MCF 10A (cell line): ENCODE measurements around the gene P2RY8. TPM values are rescaled to one million over a fixed set of nuclear protein-coding genes. Genes with fewer than 3 reads are reported as not detected.
"Not testable (repeated sequence)": the region's sequence is repeated elsewhere in the genome, so short reads cannot be mapped to it uniquely, and the experiment has no call there.

Experiments used
- BruUV-seq: library from RNA; stranded (reverse); fragments of 400-500 nt; replicated peaks from 2 replicates; lab custom pipeline; 2021; lab: Mats Ljungman, UMichigan
- CTCF ChIA-PET: fragments of 300-600 bp; sonication (Branson Sonifier 250); formaldehyde crosslinking; extraction: SDS; loops from one replicate; lab custom pipeline; 2021; ENCODE audit warnings: antibody characterized with exemption, inconsistent platforms; lab: Yijun Ruan, JAX
- POLR2A ChIA-PET: fragments of 300-600, 350-650 bp; sonication (Branson Sonifier 250); formaldehyde crosslinking; extraction: SDS; loops from one replicate; lab custom pipeline; 2020; ENCODE audit warnings: antibody characterized with exemption, inconsistent platforms; lab: Yijun Ruan, JAX
- DNase-seq: peaks from one replicate; pipeline ENCODE4 v3.0.0-alpha.2; 2018; ENCODE audit not compliant: unreplicated experiment
- H3K27ac Mint-ChIP-seq: one replicate; pipeline ENCODE4 v1.8.0; 2022; ENCODE audit warnings: mild to moderate bottlenecking, low read depth, mixed read lengths; ENCODE audit not compliant: unreplicated experiment
- H3K27me3 Mint-ChIP-seq: one replicate; pipeline ENCODE4 v1.8.0; 2022; ENCODE audit warnings: mixed read lengths; ENCODE audit not compliant: insufficient read depth, unreplicated experiment
- H3K36me3 Mint-ChIP-seq: one replicate; pipeline ENCODE4 v1.8.0; 2022; ENCODE audit warnings: mild to moderate bottlenecking, moderate library complexity, mixed read lengths; ENCODE audit not compliant: insufficient read depth, unreplicated experiment
- H3K4me1 Mint-ChIP-seq: one replicate; pipeline ENCODE4 v1.8.0; 2022; ENCODE audit warnings: mixed read lengths; ENCODE audit not compliant: insufficient read depth, unreplicated experiment
- H3K4me3 Mint-ChIP-seq: one replicate; pipeline ENCODE4 v1.8.0; 2022; ENCODE audit warnings: mild to moderate bottlenecking, moderate library complexity, mixed read lengths; ENCODE audit not compliant: unreplicated experiment
- H3K9me3 Mint-ChIP-seq: one replicate; pipeline ENCODE4 v1.8.0; 2022; ENCODE audit warnings: mixed read lengths; ENCODE audit not compliant: unreplicated experiment
- intact Hi-C: fragments of 100-400 bp; cut with micrococcal nuclease; formaldehyde crosslinking; loops from 2 replicates; pipeline ENCODE4 v1.14.1; 2022
- total RNA-seq: library from RNA; stranded (reverse); gene quantifications from 2 replicates; pipeline ENCODE4 v1.2.3, GENCODE V29; 2022
- TF ChIP-seq, protein P1 (sequence below): fragments of 200-600 bp; IDR thresholded peaks from one replicate; pipeline ENCODE4 v1.8.0; 2022; ENCODE audit warnings: antibody characterized with exemption, mild to moderate bottlenecking; ENCODE audit not compliant: unreplicated experiment

Gene P2RY8
- total RNA-seq, 1 experiment from 2014 or later, result not detected

DNA sequence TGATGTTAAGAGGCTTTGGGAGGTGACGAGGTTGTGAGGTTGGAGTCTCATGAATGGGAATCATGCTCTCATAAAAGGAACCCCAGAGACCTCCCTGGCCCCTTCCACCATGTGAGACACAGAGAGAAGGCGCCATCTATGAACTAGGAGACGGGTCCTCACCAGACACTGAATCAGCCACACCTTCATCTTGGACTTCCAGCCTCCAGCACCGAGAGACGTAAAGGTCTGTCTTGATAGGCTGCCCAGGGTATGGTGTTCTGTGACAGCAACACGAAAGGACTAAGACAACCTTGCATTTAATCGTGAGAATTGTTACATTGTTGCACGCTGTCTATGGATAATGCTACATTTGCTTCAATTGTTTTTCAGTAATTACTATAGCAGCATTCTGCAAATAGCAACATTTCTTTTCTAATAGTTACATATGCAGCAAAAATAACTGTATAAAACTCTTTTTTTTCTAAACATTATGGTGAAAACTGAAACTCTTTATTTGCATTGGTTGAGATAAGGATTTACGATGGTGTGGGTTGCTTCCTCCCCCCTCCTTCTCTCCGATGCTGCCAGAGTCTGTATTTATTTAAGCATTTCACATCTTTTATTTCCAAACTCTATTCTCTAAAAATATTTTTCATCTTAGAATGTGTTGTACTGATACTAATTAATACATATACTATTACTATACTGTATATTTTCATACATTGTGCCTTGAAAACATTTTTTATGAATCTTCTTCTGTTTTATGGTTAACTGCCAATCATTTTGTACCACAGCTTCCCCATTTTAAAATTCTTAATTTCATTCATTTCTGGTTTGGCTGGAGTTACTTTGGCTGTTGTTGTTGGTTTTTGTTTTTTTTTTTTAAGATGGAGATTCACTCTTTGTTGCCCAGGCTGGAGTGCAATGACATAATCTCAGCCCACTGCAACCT lies 28.0 kb upstream of the P2RY8 start:
- Mint-ChIP-seq H3K27ac (no peak overlapping the region), H3K27me3 (peaks cover 29% of the 10 kb centered on the region), H3K4me3 (no peak overlapping the region), H3K9me3 (no peaks in the 10 kb centered on the region), H3K4me1 (no peaks in the 10 kb centered on the region), H3K36me3 (no peaks in the 10 kb centered on the region)
- intact Hi-C loops, result no loop called here
- no TSS peak for BruUV-seq
- ChIA-PET CTCF (no interaction called here), POLR2A (no interaction called here)
- TF ChIP-seq, protein P1, sequence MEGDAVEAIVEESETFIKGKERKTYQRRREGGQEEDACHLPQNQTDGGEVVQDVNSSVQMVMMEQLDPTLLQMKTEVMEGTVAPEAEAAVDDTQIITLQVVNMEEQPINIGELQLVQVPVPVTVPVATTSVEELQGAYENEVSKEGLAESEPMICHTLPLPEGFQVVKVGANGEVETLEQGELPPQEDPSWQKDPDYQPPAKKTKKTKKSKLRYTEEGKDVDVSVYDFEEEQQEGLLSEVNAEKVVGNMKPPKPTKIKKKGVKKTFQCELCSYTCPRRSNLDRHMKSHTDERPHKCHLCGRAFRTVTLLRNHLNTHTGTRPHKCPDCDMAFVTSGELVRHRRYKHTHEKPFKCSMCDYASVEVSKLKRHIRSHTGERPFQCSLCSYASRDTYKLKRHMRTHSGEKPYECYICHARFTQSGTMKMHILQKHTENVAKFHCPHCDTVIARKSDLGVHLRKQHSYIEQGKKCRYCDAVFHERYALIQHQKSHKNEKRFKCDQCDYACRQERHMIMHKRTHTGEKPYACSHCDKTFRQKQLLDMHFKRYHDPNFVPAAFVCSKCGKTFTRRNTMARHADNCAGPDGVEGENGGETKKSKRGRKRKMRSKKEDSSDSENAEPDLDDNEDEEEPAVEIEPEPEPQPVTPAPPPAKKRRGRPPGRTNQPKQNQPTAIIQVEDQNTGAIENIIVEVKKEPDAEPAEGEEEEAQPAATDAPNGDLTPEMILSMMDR, result no peak
- DNase-seq, result no peak

DNA sequence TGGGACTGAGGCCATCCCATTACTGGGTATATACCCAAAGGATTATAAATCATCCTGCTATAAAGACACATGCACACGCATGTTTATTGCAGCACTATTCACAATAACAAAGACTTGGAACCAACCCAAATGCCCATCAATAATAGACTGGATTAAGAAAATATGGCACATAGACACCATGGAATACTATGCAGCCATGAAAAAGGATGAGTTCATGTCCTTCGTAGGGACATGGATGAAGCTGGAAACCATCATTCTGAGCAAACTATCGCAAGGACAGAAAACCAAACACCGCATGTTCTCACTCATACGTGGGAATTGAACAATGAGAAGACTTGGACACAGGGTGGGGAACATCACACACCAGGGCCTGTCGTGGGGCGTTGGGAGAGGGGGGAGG lies 27.1 kb upstream of the P2RY8 start:
- BruUV-seq, POLR2A ChIA-PET, DNase-seq, intact Hi-C loops, H3K27ac Mint-ChIP-seq, H3K4me3 Mint-ChIP-seq, H3K4me1 Mint-ChIP-seq, H3K36me3 Mint-ChIP-seq, H3K9me3 Mint-ChIP-seq, CTCF ChIA-PET: not testable (repeated sequence)
- peaks cover 29% of the 10 kb centered on the region for H3K27me3 Mint-ChIP-seq

DNA sequence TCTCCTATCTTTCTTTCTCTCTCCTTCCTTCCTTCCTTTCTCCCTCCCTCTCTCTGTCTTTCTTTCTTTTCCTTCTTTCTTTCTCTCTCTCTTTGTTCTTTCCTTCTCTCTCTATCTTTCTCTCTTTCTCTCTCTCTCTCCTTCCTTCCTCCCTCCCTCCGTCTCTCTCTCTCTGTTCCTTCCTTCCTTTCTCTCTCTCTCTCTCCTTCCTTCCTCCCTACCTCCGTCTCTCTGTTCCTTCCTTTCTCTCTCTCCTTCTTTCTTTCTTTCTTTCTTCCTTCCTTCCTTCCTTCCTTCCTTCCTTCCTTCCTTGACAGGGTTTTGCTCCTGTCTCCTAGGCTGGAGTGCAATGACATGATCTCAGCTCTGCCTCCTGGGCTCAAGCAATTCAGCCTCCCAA lies 24.2 kb upstream of the P2RY8 start:
- Mint-ChIP-seq H3K36me3 (no peaks in the 10 kb centered on the region), H3K4me3 (no peak overlapping the region), H3K4me1 (no peaks in the 10 kb centered on the region), H3K27ac (no peak overlapping the region), H3K9me3 (peaks cover 8% of the 10 kb centered on the region), H3K27me3 (peaks cover 29% of the 10 kb centered on the region)
- CTCF ChIA-PET, result no interaction called here
- TF ChIP-seq, protein P1, result no peak
- intact Hi-C loops, result no loop called here
- no peak for DNase-seq
- no TSS peak for BruUV-seq
- POLR2A ChIA-PET, result no interaction called here

DNA sequence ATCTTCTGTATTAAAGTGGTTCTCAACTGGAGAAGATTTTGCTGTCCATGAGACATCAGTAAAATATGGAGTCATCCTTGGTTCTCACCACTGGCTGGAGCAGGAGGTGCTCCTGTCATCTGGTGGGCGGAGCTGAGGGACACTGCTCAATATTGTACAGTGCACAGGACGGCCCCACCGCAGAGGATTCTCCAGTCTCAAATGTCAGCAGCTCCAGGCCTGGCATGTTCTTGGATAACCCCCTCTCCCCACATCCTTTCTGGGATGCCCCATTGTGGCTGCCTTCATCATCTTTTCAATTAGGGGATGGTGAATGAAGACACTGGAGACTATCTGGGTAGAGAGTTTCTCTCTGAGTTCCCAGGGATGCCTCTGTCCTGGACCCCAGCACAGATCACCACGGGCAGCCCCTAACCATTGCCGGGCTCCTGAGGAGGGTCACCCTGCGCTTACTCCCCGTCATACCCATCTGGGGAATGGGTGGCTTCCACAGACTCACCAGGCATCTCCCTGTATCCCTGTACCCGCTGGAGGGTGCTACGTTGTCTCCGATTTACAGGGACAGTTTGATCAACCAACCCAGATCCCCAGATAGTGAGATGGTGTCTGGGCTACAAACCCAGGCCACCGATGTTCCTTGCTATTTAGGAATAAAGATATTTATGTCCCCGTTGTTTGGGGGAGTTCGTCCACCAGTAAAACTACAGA lies 21.9 kb upstream of the P2RY8 start:
- intact Hi-C loops, result no loop called here
- CTCF ChIA-PET, result no interaction called here
- Mint-ChIP-seq H3K9me3 (peaks cover 8% of the 10 kb centered on the region), H3K27me3 (peaks cover 29% of the 10 kb centered on the region), H3K4me3 (no peak overlapping the region), H3K4me1 (no peaks in the 10 kb centered on the region), H3K36me3 (no peaks in the 10 kb centered on the region), H3K27ac (no peak overlapping the region)
- TF ChIP-seq, protein P1, result no peak
- POLR2A ChIA-PET, result no interaction called here
- no TSS peak for BruUV-seq
- no peak for DNase-seq

DNA sequence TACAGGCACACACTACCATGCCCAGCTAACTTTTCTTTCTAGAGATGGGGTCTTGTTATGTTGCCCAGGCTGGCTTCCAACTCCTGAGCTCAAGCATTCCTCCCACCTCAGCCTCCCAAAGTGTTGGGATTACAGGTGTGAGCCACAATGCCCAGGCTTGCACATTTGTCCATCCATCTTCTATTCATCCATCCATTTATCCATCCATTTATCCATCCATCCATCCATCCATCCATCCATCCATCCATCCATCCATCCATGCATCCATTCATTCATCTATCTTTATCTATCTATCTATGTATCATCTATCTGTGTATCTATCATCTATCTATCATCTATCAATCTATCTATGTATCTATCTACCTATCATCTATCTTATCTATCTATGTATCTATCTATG lies 20.5 kb upstream of the P2RY8 start:
- intact Hi-C loops, POLR2A ChIA-PET, H3K4me3 Mint-ChIP-seq, CTCF ChIA-PET, DNase-seq, H3K36me3 Mint-ChIP-seq, H3K9me3 Mint-ChIP-seq, H3K4me1 Mint-ChIP-seq, BruUV-seq, H3K27ac Mint-ChIP-seq: not testable (repeated sequence)
- peaks cover 19% of the 10 kb centered on the region for H3K27me3 Mint-ChIP-seq
